OCI-LY1 (cell line): ENCODE data around the gene PER1.

ENCODE experiments used
- EZH2 ChIP-seq: fragments of 200-600 bp; sonication (generic), shearing (Covaris generic); IDR thresholded peaks from 2 replicates; pipeline ENCODE4 v1.8.0; 2017; ENCODE audit warnings: borderline replicate concordance, mixed run types, mild to moderate bottlenecking, antibody characterized with exemption, low read length, moderate library complexity, mixed read lengths
- TF ChIP-seq, protein P1 (sequence below): fragments of 200-600 bp; sonication (generic), shearing (Covaris generic); IDR thresholded peaks from 2 replicates; pipeline ENCODE4 v1.5.1; 2017; ENCODE audit warnings: mild to moderate bottlenecking, antibody characterized with exemption, low read length, moderate library complexity, mixed read lengths

- no peak for TF ChIP-seq EZH2
- TF ChIP-seq, protein P1, sequence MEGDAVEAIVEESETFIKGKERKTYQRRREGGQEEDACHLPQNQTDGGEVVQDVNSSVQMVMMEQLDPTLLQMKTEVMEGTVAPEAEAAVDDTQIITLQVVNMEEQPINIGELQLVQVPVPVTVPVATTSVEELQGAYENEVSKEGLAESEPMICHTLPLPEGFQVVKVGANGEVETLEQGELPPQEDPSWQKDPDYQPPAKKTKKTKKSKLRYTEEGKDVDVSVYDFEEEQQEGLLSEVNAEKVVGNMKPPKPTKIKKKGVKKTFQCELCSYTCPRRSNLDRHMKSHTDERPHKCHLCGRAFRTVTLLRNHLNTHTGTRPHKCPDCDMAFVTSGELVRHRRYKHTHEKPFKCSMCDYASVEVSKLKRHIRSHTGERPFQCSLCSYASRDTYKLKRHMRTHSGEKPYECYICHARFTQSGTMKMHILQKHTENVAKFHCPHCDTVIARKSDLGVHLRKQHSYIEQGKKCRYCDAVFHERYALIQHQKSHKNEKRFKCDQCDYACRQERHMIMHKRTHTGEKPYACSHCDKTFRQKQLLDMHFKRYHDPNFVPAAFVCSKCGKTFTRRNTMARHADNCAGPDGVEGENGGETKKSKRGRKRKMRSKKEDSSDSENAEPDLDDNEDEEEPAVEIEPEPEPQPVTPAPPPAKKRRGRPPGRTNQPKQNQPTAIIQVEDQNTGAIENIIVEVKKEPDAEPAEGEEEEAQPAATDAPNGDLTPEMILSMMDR: no peak
Observed at GRCh38 chr17:8110907-8111306, 41.3 kb downstream of the PER1 start.
